HepG2 (cell line): Measurements from ENCODE around the gene SLC35B4. TPM values are rescaled to one million over a fixed set of nuclear protein-coding genes. Genes with fewer than 3 reads are reported as not detected.
A peak's percentile ranks its signal among the peaks of the same experiment; 100 is the strongest.

Experiments
- CAMTA2 ChIP-seq: sonication (generic); formaldehyde crosslinking; IDR thresholded peaks from 2 replicates; pipeline ENCODE4 v1.4.0; 2020; ENCODE audit warnings: mild to moderate bottlenecking, missing genetic modification reagents, borderline replicate concordance
- EP300 ChIP-seq, 3 experiments: sonication (generic) in 1 of 3; formaldehyde crosslinking in 1 of 3; IDR thresholded peaks; 2 replicates each; pipeline versions ENCODE4 v1.5.1 to v1.6.1; 2011 to 2020; ENCODE audit warnings: low read depth in 2 of 3, low read length in 2 of 3, borderline replicate concordance in 1 of 3, improper control_type of control experiment in 1 of 3, mild to moderate bottlenecking in 1 of 3, missing genetic modification reagents in 1 of 3, moderate library complexity in 1 of 3
- GLI4 ChIP-seq: sonication (generic); formaldehyde crosslinking; IDR thresholded peaks from 2 replicates; pipeline ENCODE4 v1.5.1; 2020; ENCODE audit warnings: missing genetic modification reagents, mild to moderate bottlenecking, moderate library complexity, borderline replicate concordance
- GTF3A ChIP-seq: sonication (generic); formaldehyde crosslinking; conservative IDR thresholded peaks from 2 replicates; pipeline ENCODE4 v1.4.0; 2020; ENCODE audit warnings: mild to moderate bottlenecking, missing genetic modification reagents
- PCBP2 ChIP-seq: fragments of 200-400 bp; formaldehyde crosslinking; optimal IDR thresholded peaks from 2 replicates; pipeline ENCODE3; 2018; ENCODE audit warnings: low read length, low read depth; ENCODE audit not compliant: poor library complexity, severe bottlenecking
- PHB2 ChIP-seq: fragments of 450-650 bp; IDR thresholded peaks from 2 replicates; pipeline ENCODE4 v1.6.1; 2018; ENCODE audit not compliant: partially characterized antibody
- RFX3 ChIP-seq: IDR thresholded peaks from 2 replicates; pipeline ENCODE4 v1.6.1; 2016; ENCODE audit warnings: missing biosample characterization, missing genetic modification reagents
- TAF1 ChIP-seq: sonication (generic); formaldehyde crosslinking; IDR thresholded peaks from 2 replicates; pipeline ENCODE4 v1.4.0; 2020; ENCODE audit warnings: missing genetic modification reagents
- ZFY ChIP-seq: sonication (generic); formaldehyde crosslinking; IDR thresholded peaks from 2 replicates; pipeline ENCODE4 v1.4.0; 2020; ENCODE audit warnings: missing genetic modification reagents
- ZNF282 ChIP-seq: fragments of 450-650 bp; IDR thresholded peaks from 2 replicates; pipeline ENCODE4 v1.6.1; 2018; ENCODE audit not compliant: partially characterized antibody
- ZNF430 ChIP-seq: sonication (generic); formaldehyde crosslinking; IDR thresholded peaks from 2 replicates; pipeline ENCODE4 v1.9.0; 2021; ENCODE audit warnings: mild to moderate bottlenecking, missing genetic modification reagents
- ZNF501 ChIP-seq: sonication (generic); formaldehyde crosslinking; IDR thresholded peaks from 2 replicates; pipeline ENCODE4 v1.5.1; 2020; ENCODE audit warnings: mild to moderate bottlenecking, moderate library complexity, missing genetic modification reagents
- ZNF577 ChIP-seq: sonication (generic); formaldehyde crosslinking; IDR thresholded peaks from 2 replicates; pipeline ENCODE4 v1.4.0; 2020; ENCODE audit warnings: mild to moderate bottlenecking, low read depth, missing genetic modification reagents, borderline replicate concordance
- ZNF747 ChIP-seq: sonication (generic); formaldehyde crosslinking; IDR thresholded peaks from 2 replicates; pipeline ENCODE4 v1.8.1; 2023; ENCODE audit warnings: missing genetic modification reagents, mild to moderate bottlenecking, borderline replicate concordance
- ZNF772 ChIP-seq: sonication (generic); formaldehyde crosslinking; IDR thresholded peaks from 2 replicates; pipeline ENCODE4 v1.5.0; 2020; ENCODE audit warnings: mild to moderate bottlenecking, missing genetic modification reagents
- ZNF780A ChIP-seq: sonication (generic); formaldehyde crosslinking; IDR thresholded peaks from 2 replicates; pipeline ENCODE4 v1.8.0; 2022; ENCODE audit warnings: mild to moderate bottlenecking, missing genetic modification reagents, moderate library complexity
- polyA plus RNA-seq, 8 experiments: library from polyadenylated mRNA; depleted of rRNA in 3 of 8; stranded (reverse) in 7 of 8; unstranded in 1 of 8; fragments of >200 nt; fragmentation: Illumina TruSeq in 4 of 8; extraction: Trizol in 4 of 8; gene quantifications; 2 replicates each; pipeline versions ENCODE4 v1.2.1 to v1.2.3, GENCODE V29; 2011 to 2016; ENCODE audit warnings: low read depth in 4 of 8, missing spikeins in 1 of 8, mixed read lengths in 1 of 8; ENCODE audit not compliant: insufficient read depth in 1 of 8
- total RNA-seq, 5 experiments: library from RNA; depleted of rRNA; stranded (reverse); fragments of >200 nt; fragmentation: Illumina TruSeq; extraction: Trizol; gene quantifications; 2 replicates each; pipeline ENCODE4 v1.2.3, GENCODE V29; 2016; ENCODE audit warnings: low read depth in 1 of 5
- TF ChIP-seq, protein P1 (sequence below): sonication (generic); formaldehyde crosslinking; conservative IDR thresholded peaks from 2 replicates; pipeline ENCODE4 v1.4.0; 2020; ENCODE audit warnings: mild to moderate bottlenecking, missing genetic modification reagents, moderate library complexity
- TF ChIP-seq, protein P2 (sequence below): sonication (generic); formaldehyde crosslinking; IDR thresholded peaks from 2 replicates; pipeline ENCODE4 v1.4.0; 2020; ENCODE audit warnings: missing genetic modification reagents
- TF ChIP-seq, protein P3 (sequence below): sonication (generic); formaldehyde crosslinking; IDR thresholded peaks from 2 replicates; pipeline ENCODE4 v1.4.0; 2020; ENCODE audit warnings: missing genetic modification reagents
- TF ChIP-seq, protein P4 (sequence below): sonication (generic); formaldehyde crosslinking; IDR thresholded peaks from 2 replicates; pipeline ENCODE4 v1.8.1; 2023; ENCODE audit warnings: mild to moderate bottlenecking, inconsistent platforms, moderate library complexity, missing genetic modification reagents, borderline replicate concordance

SLC35B4 gene
- total and polyA plus RNA-seq, 2 of the 13 experiments (the other 11 are each of a cell fraction or from before 2014, with no cell fraction given), result 17.1 to 17.8 TPM

DNA sequence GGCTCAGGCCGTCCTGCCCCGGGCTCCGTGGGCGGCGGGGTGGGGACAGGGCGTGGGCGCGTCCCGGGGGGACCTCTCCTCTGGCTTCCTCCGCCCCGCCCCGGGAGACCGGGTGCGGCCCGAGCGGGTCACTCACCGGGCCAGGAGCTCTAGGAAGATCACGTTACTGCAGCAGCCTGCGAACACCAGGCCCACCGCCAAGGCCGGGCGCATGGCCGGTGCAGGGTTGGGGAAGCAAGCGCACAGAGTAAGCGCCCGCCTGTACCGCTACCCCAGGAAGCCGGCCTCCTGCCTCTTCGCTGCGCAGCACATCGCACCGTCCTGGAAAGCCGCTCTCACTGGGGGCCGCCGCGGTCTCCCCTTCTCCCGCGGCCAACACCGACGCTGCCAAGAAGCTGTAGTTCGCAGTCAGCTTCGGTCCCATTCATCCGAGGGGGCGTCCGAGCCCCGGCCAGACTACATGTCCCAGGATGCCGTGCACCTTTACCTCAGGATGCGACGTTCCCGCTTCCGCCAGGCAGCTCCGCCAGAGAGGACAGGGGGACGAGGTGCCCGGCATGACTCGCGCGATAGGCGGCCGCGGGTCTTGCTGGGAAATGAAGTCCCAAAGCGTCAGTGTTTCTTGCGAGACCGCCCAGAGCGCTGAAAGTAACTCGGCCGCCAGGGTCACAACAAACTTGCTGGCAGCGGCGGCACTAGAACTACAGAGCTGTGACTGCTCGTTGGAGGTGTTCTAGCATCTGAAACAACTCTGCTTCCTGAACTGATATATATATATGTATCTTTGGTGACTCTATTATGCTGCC, at the start of gene SLC35B4 (continued):
- no peak for TF ChIP-seq RFX3 (CRISPR knock-in tag)
- peak; percentile 97 for TF ChIP-seq ZFY (CRISPR knock-in tag)
- TF ChIP-seq CAMTA2 (CRISPR knock-in tag), result 0 out of 2 replicates have a peak, but pooled peaks have one; percentile 80
- peak; percentile 92 for TF ChIP-seq ZNF501 (CRISPR knock-in tag)
- TF ChIP-seq ZNF747, result peak; percentile 61; the same call in 1 of the 2 replicates
- TF ChIP-seq, protein P1, sequence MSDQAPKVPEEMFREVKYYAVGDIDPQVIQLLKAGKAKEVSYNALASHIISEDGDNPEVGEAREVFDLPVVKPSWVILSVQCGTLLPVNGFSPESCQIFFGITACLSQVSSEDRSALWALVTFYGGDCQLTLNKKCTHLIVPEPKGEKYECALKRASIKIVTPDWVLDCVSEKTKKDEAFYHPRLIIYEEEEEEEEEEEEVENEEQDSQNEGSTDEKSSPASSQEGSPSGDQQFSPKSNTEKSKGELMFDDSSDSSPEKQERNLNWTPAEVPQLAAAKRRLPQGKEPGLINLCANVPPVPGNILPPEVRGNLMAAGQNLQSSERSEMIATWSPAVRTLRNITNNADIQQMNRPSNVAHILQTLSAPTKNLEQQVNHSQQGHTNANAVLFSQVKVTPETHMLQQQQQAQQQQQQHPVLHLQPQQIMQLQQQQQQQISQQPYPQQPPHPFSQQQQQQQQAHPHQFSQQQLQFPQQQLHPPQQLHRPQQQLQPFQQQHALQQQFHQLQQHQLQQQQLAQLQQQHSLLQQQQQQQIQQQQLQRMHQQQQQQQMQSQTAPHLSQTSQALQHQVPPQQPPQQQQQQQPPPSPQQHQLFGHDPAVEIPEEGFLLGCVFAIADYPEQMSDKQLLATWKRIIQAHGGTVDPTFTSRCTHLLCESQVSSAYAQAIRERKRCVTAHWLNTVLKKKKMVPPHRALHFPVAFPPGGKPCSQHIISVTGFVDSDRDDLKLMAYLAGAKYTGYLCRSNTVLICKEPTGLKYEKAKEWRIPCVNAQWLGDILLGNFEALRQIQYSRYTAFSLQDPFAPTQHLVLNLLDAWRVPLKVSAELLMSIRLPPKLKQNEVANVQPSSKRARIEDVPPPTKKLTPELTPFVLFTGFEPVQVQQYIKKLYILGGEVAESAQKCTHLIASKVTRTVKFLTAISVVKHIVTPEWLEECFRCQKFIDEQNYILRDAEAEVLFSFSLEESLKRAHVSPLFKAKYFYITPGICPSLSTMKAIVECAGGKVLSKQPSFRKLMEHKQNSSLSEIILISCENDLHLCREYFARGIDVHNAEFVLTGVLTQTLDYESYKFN, result 0 out of 2 replicates have a peak, but pooled peaks have one; percentile 33
- TF ChIP-seq ZNF577 (CRISPR knock-in tag), result no peak
- no peak for TF ChIP-seq GLI4 (CRISPR knock-in tag)
- TF ChIP-seq GTF3A (CRISPR knock-in tag), result no peak
- no peak for TF ChIP-seq PCBP2
- peak; percentile 82; the same call in 1 of the 2 replicates for TF ChIP-seq ZNF772
- TF ChIP-seq, protein P2, sequence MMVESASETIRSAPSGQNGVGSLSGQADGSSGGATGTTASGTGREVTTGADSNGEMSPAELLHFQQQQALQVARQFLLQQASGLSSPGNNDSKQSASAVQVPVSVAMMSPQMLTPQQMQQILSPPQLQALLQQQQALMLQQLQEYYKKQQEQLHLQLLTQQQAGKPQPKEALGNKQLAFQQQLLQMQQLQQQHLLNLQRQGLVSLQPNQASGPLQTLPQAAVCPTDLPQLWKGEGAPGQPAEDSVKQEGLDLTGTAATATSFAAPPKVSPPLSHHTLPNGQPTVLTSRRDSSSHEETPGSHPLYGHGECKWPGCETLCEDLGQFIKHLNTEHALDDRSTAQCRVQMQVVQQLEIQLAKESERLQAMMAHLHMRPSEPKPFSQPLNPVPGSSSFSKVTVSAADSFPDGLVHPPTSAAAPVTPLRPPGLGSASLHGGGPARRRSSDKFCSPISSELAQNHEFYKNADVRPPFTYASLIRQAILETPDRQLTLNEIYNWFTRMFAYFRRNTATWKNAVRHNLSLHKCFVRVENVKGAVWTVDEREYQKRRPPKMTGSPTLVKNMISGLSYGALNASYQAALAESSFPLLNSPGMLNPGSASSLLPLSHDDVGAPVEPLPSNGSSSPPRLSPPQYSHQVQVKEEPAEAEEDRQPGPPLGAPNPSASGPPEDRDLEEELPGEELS, result peak; percentile 47
- TF ChIP-seq EP300 (IDR thresholded peaks at IDR 0.05; ENCODE audit: low read depth in 2 of 2, low read length in 2 of 2), result 0 out of 4 replicates have a peak, but pooled peaks of 1 of the 2 experiments have one; percentile 4
- TF ChIP-seq EP300 (CRISPR knock-in tag; IDR thresholded peaks at IDR 0.05; ENCODE audit: borderline replicate concordance), result 0 out of 2 replicates have a peak, but pooled peaks have one; percentile 10
- TF ChIP-seq PHB2, result no peak
- peak; percentile 84 for TF ChIP-seq TAF1 (CRISPR knock-in tag)
- TF ChIP-seq, protein P3, sequence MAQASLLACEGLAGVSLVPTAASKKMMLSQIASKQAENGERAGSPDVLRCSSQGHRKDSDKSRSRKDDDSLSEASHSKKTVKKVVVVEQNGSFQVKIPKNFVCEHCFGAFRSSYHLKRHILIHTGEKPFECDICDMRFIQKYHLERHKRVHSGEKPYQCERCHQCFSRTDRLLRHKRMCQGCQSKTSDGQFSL, result no peak
- TF ChIP-seq ZNF282, result no peak
- no peak for TF ChIP-seq ZNF430
- TF ChIP-seq ZNF780A (CRISPR knock-in tag), result no peak
- TF ChIP-seq, protein P4, sequence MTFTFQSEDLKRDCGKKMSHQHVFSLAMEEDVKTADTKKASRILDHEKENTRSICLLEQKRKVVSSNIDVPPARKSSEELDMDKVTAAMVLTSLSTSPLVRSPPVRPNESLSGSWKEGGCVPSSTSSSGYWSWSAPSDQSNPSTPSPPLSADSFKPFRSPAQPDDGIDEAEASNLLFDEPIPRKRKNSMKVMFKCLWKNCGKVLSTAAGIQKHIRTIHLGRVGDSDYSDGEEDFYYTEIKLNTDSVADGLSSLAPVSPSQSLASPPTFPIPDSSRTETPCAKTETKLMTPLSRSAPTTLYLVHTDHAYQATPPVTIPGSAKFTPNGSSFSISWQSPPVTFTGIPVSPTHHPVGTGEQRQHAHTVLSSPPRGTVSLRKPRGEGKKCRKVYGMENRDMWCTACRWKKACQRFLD, result 0 out of 2 replicates have a peak, but pooled peaks have one; percentile 53
